NCI-H187 (cell line): ENCODE results near the gene OOSP2.
"Not testable (repeated sequence)": the region's sequence is repeated elsewhere in the genome, so short reads cannot be mapped to it uniquely, and the experiment has no call there.

Source experiments
- DNase-seq, 2 experiments: peaks; one replicate each; lab custom pipeline; 2025; lab: John Stamatoyannopoulos, UW

OOSP2 gene, protein sequence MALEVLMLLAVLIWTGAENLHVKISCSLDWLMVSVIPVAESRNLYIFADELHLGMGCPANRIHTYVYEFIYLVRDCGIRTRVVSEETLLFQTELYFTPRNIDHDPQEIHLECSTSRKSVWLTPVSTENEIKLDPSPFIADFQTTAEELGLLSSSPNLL

DNA sequence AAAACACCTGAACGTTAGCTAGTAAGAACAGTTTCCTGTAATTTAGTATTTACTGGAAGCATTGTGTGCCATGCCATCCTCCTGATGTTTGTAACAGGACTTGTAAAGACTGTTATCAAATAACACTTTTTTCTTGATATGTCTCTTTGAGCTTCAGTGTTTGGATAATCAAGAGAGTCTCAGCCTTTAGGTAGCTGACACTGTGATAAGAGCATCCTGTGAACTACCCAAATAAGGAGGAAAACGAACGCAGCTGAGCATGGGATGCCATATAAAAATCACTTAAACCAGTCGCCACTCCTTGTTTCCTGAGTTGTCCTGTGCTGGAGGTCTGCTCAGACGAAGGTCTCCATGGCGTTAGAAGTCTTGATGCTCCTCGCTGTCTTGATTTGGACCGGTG lies at the start of gene OOSP2:
Gene OOSP2, plus strand, starts transcription at position 301 of the 400 bp plus-strand sequence. Its CDS starts 51 bp downstream, at position 352.
- DNase-seq, result no peak

DNA sequence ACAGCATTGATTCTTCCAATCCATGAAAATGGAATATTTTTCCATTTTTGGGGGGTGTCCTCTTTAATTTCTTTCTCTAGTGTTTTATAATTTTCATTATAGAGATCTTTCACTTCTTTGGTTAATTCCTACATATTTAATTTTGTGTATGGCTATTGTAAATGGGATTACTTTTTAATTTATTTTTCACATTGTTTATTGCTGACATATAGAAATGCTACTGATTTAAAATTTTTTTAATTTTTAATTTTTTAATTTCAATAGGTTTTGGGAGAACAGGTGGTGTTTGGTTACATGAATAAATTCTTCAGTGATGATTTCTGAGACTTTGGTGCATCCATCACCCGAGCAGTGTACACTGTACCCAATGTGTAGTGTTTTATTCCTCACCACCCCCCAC lies 49.8 kb upstream of the OOSP2 start:
- DNase-seq, result no peak

DNA sequence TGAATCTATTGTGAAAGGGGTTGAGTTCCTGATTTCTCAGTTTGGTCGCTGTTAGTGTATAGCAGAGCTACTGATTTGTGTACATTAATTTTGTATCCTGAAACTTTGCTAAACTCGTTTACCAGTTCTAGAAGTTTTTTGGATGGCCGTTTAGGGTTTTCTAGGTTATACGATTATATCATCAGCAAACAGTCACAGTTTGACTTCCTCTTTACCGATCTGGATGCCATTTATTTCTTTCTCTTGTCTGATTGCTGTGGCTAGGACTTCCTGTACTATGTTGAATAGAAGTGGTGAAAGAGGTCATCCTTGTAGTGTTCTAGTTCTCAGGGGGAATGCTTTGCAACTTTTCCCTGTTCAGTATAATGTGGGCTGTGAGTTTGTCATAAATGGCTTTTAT lies 47.8 kb upstream of the OOSP2 start:
- DNase-seq, result no peak

DNA sequence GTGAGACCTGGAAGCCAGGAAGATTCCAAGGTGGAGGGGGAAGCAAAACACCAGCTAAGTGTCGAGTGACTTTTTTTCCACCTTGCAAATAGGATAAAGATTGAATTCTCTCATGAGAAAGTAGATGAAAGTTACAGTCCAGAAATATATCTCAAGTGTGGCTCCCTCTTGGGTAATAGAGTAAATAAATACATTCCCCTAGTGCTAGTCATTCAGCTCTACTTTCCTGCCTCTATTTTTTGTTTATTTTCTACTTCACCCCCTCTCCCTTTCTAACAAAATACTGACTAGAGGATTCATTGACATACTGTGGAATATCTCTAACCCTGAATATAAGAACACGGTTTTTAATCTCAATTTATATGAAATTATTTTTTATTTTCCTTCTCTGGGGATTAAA lies 42.4 kb upstream of the OOSP2 start:
- DNase-seq, result no peak

GRCh38 chr11:59999691-60000090 lies 40.5 kb upstream of the OOSP2 start:
- no peak for DNase-seq

DNA sequence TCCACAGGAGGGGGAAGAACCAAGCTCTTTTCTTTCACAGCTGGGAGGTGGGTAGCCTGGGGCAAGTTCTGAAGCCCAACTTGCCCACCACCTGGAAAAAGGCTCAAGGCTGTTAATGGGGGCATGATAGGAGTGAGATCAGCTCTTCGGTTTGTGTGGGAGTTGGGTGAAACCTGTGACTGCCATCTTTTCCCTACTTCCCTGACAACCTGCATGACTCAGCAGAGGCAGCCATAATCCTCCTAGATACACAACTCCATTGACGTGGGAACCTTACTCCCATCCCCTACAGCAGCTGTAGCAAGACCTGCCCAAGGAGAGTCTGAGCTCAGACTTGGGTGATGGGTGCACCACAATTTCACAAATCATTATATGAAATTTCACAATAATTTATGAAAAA lies 36.5 kb upstream of the OOSP2 start:
- DNase-seq, result no peak

DNA sequence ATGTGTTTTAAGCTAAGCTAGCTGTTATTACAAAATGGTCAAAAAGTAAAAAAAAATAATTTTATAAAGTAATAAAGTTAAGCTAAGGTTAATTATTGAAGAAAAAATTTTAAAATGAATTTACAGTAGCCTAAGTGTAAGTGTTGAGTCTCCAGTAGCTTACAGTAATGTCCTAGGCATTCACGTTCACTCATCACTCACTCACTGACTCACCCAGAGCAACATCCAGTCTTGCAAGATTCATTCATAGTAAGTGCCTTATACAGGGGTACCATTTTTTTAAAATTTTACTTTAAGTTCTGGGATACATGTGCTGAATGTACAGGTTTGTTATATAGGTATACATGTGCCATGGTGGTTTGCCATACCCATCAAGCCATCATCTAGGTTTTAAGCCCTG lies 34.8 kb upstream of the OOSP2 start:
- no peak for DNase-seq

GRCh38 chr11:60016881-60017280 lies 23.3 kb upstream of the OOSP2 start, which contains the start of gene OOSP4B:
Gene OOSP4B (plus strand): TSS chr11:60017181.
- DNase-seq, result no peak

- no peak for DNase-seq
Observed at GRCh38 chr11:60018058-60018457, 22.2 kb upstream of the OOSP2 start.

GRCh38 chr11:60020376-60020775 lies 19.8 kb upstream of the OOSP2 start:
- not testable (repeated sequence) for DNase-seq

GRCh38 chr11:60029015-60029632 lies 11.1 kb upstream of the OOSP2 start:
- no peak for DNase-seq

- not testable (repeated sequence) for DNase-seq
Observed at GRCh38 chr11:60050422-60050821, 10.2 kb downstream of the OOSP2 start.

GRCh38 chr11:60050839-60051238 lies 10.6 kb downstream of the OOSP2 start:
- not testable (repeated sequence) for DNase-seq

GRCh38 chr11:60056349-60056969 lies 16.2 kb downstream of the OOSP2 start, which contains the start of gene MS4A3:
Gene MS4A3 (plus strand): TSS chr11:60056665. CDS start chr11:60061161, 4,496 bp downstream.
- no peak for DNase-seq

DNA sequence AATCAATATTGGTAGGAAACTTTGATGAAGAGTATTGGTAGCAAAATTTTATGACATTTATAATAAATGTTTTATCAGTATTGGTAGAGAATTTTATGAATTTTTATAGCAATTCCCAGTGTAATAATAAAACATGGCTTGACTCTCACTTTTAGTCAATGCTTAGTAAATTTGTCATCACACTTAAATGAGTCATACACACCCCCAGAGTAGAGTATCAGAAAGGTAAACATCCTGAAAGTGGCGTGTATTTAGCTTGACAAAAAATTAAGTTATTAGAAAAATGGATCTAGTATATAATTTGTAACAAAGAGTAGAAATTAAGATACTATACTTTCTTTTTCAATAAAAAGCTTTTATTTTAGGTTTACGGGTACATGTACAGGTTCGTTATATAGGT lies 18.8 kb downstream of the OOSP2 start:
- DNase-seq, result no peak

DNA sequence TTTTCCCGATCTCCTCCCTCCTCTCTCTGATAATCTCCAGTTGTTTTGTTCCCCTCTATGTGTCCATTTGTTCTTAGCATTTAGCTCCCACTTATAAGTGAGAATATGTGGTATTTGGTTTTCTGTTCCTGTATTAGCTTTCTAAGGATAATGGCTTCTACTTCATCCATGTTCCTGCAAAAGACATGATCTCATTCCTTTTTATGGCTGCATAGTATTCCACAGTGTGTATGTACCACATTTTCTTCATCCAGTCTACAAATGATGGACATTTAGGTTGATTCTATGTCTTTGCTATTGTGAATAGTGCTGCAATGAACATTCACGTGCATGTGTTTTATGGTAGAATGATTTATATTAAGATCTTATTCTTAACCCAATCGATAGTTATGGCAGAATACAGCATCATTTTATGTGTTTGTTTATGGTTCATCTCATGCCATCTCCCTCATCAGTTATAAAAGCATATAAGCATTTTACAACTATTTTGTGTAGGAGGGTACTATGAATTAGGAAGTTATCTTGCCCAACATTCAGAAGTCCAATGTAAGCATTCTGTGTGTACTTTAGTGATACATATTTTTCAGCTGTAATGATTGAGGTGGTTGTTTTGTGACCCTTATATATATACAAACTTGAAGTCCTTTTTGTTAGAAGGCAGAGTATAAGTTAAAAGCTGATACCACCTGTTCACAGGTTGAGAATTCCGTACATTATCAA lies 19.5 kb downstream of the OOSP2 start:
- DNase-seq, result no peak

DNA sequence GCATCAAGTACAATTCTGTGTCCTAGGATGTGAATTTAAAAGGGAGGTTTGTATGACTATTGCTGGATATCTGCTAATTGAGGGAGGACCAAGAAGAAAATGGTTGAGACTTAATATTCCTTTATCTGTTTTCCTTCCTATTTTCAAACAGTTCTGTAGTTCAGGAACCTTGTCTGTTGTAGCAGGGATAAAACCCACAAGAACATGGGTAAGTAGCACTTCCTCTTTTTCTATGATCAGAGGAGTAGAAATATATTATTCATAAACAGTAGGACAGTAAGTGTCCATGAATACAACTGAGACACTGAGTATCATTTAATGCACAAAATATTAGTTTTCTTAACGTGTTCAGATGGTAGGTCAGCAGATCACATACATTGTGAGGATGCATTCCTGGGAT lies 23.9 kb downstream of the OOSP2 start:
- no peak for DNase-seq

GRCh38 chr11:60065801-60066200 lies 25.6 kb downstream of the OOSP2 start:
- no peak for DNase-seq

GRCh38 chr11:60069450-60069849 lies 29.2 kb downstream of the OOSP2 start:
- DNase-seq, result no peak

DNA sequence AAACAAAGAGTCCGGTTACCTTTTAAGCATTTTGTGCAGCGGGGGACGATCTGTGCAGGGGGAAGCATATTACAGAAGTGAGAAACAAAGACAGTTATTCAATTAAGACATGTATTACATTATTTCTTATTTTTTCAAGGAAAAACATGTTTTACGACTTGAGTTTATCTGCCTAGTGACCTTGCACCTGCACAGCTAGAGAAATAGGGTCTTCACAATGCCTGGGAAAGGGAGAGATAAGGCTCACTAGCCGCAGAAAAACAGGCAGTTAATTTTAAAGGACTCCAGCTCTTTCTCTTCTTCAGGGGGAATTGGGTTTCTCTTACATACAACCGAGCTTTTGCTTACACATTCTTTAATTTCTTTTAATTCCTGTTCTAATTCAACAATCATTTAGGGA lies 31.4 kb downstream of the OOSP2 start:
- DNase-seq, result not testable (repeated sequence)

- no peak for DNase-seq
Observed at GRCh38 chr11:60077216-60077817, 37.1 kb downstream of the OOSP2 start.

- DNase-seq, result no peak
Observed at GRCh38 chr11:60077981-60078380, 37.8 kb downstream of the OOSP2 start.
